ENCODE results near the gene FBXL7. TPM values are rescaled to one million over a fixed set of nuclear protein-coding genes. Genes with fewer than 3 reads are reported as not detected.

The FBXL7 gene
- total RNA-seq, 1 donor from 2014 or later, result 70.7 TPM

DNA sequence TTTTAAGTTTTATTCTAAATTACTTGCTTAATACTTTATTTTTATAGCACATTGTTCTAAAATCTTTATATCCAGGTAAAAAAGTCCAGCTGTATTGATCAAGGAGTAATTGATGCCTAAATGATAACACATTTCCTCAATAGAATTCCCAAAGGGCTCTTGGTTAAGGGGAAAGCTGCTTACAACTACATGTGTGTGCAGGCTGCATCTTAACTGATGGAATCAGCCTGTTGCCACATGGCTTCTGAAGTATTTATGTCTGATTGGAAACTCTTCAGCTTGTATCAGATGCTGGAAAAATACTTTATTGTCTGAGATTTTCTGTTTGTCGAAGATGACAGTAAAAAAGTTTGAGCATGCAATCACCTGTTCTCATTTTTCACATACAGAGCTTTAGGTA lies 182.6 kb downstream of the FBXL7 start:
- no peak overlapping the region for H3K4me3 Mint-ChIP-seq
- DNase-seq (ENCODE audit: low spot score in 2 of 2, unreplicated experiment in 2 of 2), result no peak
- no peak overlapping the region for H3K27ac Mint-ChIP-seq
- TF ChIP-seq, protein P1, sequence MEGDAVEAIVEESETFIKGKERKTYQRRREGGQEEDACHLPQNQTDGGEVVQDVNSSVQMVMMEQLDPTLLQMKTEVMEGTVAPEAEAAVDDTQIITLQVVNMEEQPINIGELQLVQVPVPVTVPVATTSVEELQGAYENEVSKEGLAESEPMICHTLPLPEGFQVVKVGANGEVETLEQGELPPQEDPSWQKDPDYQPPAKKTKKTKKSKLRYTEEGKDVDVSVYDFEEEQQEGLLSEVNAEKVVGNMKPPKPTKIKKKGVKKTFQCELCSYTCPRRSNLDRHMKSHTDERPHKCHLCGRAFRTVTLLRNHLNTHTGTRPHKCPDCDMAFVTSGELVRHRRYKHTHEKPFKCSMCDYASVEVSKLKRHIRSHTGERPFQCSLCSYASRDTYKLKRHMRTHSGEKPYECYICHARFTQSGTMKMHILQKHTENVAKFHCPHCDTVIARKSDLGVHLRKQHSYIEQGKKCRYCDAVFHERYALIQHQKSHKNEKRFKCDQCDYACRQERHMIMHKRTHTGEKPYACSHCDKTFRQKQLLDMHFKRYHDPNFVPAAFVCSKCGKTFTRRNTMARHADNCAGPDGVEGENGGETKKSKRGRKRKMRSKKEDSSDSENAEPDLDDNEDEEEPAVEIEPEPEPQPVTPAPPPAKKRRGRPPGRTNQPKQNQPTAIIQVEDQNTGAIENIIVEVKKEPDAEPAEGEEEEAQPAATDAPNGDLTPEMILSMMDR (IDR thresholded peaks at IDR 0.05; ENCODE audit: unreplicated experiment), result no peak
- no peaks in the 10 kb centered on the region for H3K9me3 Mint-ChIP-seq
- no peaks in the 10 kb centered on the region for H3K27me3 Mint-ChIP-seq (ENCODE audit: low read depth)
- no peaks in the 10 kb centered on the region for H3K36me3 Mint-ChIP-seq
- H3K4me1 Mint-ChIP-seq, result peaks cover 60% of the 10 kb centered on the region

DNA sequence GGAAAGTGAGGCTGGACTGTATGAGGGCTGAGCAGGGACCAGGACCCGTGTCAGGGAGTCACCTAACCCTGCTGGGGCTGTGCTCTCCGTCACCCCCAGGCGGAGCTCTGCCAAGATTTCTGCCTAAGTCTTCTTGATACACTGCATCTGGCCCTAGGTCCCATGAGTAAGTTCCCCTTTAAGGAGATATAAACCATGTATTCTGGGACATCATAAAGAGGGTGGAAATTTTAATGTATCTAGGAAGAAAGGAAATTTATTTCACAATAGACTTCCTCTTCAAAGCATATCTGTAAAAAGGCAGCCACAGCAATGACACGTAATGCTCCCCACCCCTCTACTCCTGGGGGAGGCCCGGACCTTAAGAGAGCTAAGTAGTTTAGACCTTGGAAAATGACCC lies 183.4 kb downstream of the FBXL7 start:
- Mint-ChIP-seq H3K27me3 (ENCODE audit: low read depth) (no peaks in the 10 kb centered on the region), H3K4me3 (no peak overlapping the region), H3K27ac (peak overlapping the region; percentile 76), H3K9me3 (no peaks in the 10 kb centered on the region), H3K36me3 (no peaks in the 10 kb centered on the region), H3K4me1 (peaks cover 57% of the 10 kb centered on the region)
- TF ChIP-seq, protein P1 (IDR thresholded peaks at IDR 0.05; ENCODE audit: unreplicated experiment), result no peak
- DNase-seq (ENCODE audit: low spot score in 2 of 2, unreplicated experiment in 2 of 2), result no peak

DNA sequence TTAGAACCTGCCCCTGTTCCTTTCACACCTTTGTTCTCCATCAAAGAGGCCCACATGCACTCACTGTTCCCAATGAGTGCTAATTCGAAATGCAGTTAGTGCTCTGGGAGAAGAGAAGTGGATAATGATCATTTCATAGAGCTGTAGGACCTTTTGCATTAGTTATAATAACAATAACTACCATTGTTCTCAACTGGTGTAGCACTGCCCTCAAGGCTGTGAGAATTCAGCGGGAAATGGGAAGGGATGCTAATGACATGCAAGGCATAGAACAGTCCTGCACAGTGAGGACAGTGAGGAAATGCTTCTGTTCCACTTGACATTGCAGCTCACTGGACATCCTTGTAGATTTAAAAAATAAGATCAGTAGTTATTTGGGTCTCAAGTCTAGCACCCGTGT lies 187.4 kb downstream of the FBXL7 start:
- peaks cover 4% of the 10 kb centered on the region for H3K36me3 Mint-ChIP-seq
- peaks cover 38% of the 10 kb centered on the region for H3K4me1 Mint-ChIP-seq
- no peaks in the 10 kb centered on the region for H3K27me3 Mint-ChIP-seq (ENCODE audit: low read depth)
- TF ChIP-seq, protein P1 (IDR thresholded peaks at IDR 0.05; ENCODE audit: unreplicated experiment), result no peak
- H3K4me3 Mint-ChIP-seq, result no peak overlapping the region
- H3K27ac Mint-ChIP-seq, result no peak overlapping the region
- H3K9me3 Mint-ChIP-seq, result no peaks in the 10 kb centered on the region
- no peak for DNase-seq (ENCODE audit: low spot score in 2 of 2, unreplicated experiment in 2 of 2)

DNA sequence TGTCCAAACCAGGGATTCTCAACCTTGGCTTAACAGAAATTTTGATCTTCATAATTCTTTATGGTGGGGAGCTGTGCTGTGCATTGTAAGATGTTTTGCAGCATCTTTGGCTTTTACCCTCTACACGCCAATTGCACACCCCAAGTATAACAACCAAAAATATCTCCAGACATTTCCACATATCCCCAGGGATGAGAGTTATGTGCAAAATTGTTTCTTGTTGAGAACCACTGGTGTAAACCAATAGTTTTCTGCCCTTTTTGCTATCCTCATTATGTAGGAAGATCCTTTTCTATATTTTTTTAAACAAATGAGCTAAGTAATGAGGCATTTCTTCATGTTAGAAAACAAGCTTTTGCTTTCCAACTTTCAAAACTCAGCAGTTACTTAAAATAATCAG lies 189.9 kb downstream of the FBXL7 start:
- H3K4me1 Mint-ChIP-seq, result peaks cover 32% of the 10 kb centered on the region
- peaks cover 4% of the 10 kb centered on the region for H3K36me3 Mint-ChIP-seq
- no peaks in the 10 kb centered on the region for H3K27me3 Mint-ChIP-seq (ENCODE audit: low read depth)
- DNase-seq (ENCODE audit: low spot score in 2 of 2, unreplicated experiment in 2 of 2), result no peak
- H3K9me3 Mint-ChIP-seq, result no peaks in the 10 kb centered on the region
- no peak overlapping the region for H3K27ac Mint-ChIP-seq
- no peak overlapping the region for H3K4me3 Mint-ChIP-seq
- TF ChIP-seq, protein P1 (IDR thresholded peaks at IDR 0.05; ENCODE audit: unreplicated experiment), result no peak

DNA sequence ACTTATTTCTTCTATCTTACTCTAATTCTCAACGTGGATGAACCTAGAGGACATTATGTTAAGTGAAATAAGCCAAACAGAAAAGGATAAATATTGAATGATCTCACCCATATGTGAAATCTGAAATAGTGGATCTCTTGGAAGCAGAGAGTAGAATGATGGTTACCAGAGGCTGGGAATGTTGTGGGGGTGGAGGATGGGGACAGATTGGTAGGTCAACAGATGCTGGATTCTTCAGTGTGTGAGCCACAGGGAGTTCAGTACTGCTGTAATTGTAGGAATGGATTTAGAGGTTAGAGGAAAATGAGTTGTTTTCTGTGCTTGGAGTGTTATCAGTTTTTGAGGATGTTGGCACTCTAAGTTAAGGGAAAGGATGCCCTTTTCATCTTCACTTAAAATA lies 190.6 kb downstream of the FBXL7 start:
- Mint-ChIP-seq H3K27me3 (ENCODE audit: low read depth) (no peaks in the 10 kb centered on the region), H3K4me3 (no peak overlapping the region), H3K9me3 (no peaks in the 10 kb centered on the region), H3K27ac (no peak overlapping the region), H3K36me3 (peaks cover 4% of the 10 kb centered on the region), H3K4me1 (peaks cover 34% of the 10 kb centered on the region)
- TF ChIP-seq, protein P1 (IDR thresholded peaks at IDR 0.05; ENCODE audit: unreplicated experiment), result no peak
- no peak for DNase-seq (ENCODE audit: low spot score in 2 of 2, unreplicated experiment in 2 of 2)

DNA sequence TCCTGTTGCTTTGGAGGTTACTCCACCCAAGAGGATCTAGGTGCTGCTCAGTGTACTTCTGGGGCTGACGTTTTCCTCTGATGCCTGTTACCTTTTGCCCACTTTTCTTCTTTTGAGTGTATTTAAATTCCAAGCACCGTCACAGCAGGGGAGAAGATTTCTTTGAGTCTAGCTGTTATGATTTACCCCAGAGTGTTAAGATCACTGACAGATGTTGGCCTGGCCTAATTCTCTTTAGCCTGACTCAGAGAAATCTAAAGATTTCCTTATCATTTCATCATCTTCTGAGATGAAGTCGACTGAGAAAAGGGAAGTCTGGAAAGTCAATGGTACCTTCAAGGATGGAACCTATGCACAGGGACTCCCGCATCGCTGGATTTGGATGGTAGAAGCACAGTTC lies 191.5 kb downstream of the FBXL7 start:
- Mint-ChIP-seq H3K9me3 (no peaks in the 10 kb centered on the region), H3K4me3 (no peak overlapping the region), H3K27me3 (ENCODE audit: low read depth) (no peaks in the 10 kb centered on the region), H3K27ac (no peak overlapping the region), H3K4me1 (peaks cover 31% of the 10 kb centered on the region), H3K36me3 (peaks cover 4% of the 10 kb centered on the region)
- no peak for DNase-seq (ENCODE audit: low spot score in 2 of 2, unreplicated experiment in 2 of 2)
- TF ChIP-seq, protein P1 (IDR thresholded peaks at IDR 0.05; ENCODE audit: unreplicated experiment), result no peak

Data from mesothelial cell of epicardium (in vitro differentiated cells).